GM19463 (cell line): ENCODE results near the gene CARTPT.

Experiments used
- ATAC-seq: cut with Tn5 transposase; IDR thresholded peaks from one replicate; pipeline ENCODE4 v1.9.1; 2021; ENCODE audit warnings: mild to moderate bottlenecking, moderate library complexity; ENCODE audit not compliant: unreplicated experiment

The CARTPT gene

DNA sequence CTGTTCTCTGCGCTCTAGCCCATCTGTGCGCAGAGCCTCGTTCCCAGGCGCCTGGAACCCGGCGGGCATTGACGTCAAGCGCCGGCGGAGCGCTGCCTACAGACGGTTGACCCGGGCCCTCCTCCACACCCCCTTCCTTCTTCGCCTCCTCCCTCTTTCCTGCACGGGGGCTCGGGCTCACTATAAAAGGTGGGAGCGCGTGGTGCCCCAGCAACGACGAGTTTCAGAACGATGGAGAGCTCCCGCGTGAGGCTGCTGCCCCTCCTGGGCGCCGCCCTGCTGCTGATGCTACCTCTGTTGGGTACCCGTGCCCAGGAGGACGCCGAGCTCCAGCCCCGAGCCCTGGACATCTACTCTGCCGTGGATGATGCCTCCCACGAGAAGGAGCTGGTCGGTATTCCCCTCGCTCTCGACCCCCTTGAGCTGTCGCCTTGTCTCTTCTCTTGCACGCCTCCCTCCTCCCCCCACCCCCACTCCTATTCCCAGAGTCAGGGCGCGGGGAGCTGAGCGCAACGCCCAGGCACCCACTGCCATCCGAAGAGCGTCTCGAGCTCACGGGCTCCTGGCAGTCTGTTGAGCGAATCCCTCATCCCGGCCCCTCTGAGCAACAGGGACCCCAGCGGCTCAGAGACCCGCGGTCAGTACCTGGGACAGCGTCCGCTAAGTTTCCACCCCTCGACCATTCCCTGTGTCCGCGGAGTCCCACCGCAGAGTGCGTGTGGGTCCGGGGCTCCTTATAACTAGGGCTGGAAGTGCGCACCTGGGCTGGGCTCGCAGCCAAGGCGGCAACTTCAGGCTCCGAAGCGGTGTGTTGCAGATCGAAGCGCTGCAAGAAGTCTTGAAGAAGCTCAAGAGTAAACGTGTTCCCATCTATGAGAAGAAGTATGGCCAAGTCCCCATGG, at the start of gene CARTPT:
Gene CARTPT, plus strand, starts transcription at position 213 of the 902 bp plus-strand sequence. Its CDS starts 19 bp downstream, at position 232.
- ATAC-seq: no peak

DNA sequence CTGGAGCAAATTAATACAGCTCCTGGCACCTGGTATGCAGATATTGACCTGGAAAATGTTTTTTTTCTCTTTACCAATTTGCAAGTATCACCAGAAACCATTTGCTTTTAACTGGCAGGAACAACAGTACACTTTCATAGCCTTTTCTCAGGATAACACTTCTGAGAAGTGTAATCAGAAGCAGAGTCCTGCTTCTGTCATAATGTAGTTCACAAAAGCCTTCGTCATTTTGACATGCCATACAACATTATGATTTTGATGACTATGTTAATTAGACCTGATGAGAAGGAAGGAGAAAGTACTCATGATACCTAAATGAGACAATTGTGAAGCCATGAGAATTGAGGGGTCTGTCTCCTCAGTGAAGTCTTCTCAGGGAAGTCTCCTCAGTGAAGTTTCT, 41.1 kb upstream of the CARTPT start:
- ATAC-seq: no peak

DNA sequence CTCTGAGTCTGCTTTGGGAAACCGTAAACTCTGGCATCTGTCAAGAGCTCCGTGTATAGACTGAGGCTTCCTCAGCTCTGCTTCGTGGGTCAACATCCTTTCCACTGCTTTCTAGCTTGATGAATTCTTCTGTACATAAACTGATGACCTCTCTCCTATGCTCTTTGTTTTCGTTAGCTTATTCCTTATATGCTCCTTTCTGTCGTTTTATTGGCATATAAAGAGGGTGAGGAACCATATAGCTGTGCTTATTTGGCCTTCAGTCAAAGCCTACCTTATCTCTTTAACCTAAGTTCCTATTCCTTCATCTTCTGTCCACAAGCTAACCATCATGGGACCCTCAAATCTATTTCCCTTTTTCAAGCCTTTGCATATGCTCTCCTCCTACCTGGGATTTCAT, 39.4 kb upstream of the CARTPT start:
- ATAC-seq: no peak

DNA sequence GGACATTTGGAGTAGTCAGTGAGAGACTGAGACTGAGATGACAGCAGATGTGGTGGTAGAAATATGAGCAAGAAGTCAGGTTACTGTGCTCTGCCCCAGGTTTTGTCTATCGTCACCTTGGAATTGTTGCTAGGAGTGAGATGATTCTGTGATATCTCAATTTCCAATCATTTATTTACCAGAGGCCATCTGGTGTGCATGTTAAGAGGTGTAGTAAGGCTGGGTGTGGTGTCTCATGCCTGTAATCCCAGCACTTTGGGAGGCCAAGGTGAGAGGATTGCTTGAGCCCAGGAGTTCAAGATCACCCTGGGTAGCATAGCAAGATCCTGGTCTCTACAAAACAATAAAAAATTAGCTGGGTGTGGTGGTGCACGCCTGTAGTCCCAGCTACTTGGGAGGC, 38.6 kb upstream of the CARTPT start:
- ATAC-seq: no peak

DNA sequence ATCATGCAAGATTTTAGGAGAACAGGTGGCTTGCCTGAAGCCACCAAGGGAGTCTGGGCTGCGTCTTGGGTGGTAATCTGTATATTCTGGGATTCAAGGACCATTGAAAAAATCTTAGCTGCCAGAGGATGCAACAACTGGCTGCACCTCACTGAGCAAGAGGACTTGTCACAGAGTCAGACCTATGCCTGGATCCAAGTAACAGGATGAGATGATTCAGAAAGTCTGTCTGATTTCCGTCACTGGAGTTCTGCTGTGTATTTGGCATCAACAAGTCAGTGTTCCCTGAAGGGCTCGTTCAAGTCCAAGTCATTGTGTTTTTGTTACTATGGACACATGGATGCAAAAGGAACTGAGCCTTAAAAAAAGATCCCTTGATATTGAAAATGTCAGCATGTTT, 37.8 kb upstream of the CARTPT start:
- no peak for ATAC-seq

DNA sequence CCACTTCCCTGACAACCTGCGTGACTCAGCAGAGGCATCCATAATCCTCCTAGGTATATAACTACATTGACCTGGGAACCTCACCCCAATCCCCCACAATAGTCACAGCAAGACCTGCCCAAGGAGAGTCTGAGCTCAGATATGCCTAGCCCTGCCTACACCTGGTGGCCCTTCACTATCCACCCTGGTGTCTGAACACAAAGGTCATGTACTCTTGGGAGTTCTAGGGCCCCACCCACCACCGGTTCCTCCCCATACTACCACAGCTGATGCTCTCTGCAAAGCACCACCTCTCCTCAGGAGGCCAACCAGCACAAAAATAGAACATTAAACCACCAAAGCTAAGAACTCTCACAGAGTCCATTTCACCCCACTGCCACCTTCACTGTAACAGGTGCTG, 34.8 kb upstream of the CARTPT start:
- ATAC-seq: no peak

DNA sequence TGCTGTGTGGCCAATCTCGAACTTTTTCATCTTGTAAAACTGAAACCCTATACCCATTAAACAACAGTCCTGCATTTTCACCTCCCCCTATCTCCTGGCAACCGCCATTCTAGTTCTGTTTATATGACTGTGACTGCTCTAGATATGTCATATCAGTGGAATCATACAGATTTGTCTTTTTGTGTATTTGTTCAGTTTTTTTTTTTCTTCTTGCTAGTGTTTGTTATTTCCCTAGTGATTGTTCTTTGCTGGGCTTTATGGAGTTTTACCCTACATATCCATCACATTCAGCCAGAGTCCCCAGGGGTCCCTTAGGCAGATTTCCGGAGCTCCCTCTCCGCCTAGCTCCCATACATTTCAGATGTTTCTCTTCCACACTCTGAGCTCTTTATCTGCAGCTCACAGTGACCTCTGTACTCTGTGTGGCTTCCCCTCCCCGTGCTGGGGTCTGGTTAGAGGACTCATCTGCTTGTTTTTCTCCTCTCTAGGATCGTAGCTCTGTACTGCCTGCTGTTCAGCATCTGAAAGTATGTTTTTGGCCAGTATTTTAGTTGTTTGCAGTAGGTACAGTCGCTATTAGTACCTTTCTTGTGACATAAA, 25.1 kb upstream of the CARTPT start:
- no peak for ATAC-seq

DNA sequence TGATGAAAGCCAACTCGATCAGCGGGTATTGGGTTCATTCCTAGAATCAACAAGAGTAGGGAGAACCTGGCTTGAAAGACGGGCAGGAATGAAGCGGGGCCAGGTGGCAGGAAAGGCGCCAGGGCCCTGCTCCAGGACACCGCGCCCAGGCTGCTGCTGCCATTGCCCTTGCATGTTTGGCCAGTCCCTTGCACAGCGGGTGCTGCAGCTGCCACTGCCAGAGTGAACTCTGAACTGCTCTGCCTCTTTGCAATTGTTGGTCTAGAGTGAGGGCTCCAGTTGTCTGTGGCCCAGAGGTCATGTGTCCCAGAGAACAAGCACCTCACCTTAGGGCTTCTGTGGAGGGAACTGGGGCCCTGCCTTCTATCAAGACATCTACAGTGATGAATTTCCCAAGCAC, 24.0 kb upstream of the CARTPT start:
- no peak for ATAC-seq

DNA sequence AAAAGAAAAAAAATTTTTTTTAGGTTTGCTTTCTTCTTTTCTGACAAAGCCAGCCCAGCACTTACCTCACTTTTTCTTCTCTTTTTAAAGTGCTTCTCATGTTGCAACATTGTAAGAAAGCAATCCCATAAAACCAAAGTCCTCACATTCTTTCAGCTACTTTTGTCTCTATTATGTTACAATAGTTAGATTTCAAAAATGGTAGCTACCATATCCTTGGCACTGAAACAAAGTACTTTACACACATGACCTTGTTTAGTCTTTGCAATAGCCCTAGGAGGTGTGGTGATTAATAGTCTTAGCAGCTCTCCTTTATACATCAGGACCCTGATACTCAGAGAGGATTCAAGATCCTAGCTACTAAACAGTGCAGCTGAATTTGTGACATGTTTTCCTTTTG, 23.5 kb upstream of the CARTPT start:
- no peak for ATAC-seq

DNA sequence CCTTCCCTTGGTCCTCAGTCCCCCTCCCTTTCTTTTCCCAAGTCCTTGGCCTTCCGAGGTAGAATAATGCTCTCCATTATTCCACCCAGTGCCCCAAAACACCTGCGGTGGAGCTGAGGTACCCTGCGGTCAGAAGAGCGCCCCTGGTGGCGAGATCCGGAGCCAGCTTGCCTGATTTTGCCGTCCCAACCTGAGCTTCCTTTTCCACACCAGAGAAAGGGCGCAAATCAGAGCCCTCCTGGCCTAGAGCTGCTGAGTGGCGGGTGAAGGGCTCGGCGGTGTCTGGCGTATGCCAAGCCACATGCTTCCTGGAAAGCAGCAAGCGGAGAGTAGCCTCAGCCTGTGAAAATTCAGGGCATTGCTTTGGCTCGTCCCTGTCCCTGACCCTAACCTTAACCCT, 21.1 kb upstream of the CARTPT start:
- no peak for ATAC-seq

DNA sequence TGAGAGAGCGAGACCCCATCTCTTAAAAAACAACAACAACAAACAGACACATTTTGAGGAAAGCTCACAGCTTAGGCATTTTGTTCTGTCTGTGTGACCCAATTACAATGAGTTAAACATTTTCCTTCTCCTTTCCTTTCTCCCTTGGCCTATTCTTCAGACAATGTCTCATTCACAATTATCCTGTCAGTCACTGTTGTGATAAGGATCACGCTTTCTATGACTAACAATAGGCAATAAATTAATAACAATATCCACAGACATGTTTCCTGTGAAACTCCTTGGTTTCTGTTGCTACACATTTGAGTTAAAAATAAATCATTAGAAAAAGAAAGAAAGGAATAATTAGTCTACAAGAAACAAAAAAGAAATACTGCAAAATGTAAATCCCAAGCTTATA, 19.8 kb upstream of the CARTPT start:
- ATAC-seq: no peak

DNA sequence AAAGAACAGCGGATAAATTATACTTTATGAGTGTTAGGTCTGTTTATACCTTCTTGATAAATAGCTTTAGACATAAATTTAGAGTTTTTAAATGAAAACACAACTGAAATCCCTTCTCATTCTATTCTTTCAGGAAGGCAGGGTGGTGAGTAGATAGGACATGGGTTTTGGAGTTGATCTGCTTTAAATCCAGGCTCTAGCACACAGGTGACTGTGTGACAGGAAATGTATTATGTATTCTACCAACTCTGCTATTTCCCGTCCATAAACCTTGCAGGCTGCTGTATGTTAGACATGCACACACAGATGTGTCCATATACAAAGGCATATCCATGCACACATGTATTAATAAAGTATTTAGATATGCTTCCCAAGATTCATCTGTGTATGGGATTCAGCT, 19.3 kb upstream of the CARTPT start:
- ATAC-seq: no peak

DNA sequence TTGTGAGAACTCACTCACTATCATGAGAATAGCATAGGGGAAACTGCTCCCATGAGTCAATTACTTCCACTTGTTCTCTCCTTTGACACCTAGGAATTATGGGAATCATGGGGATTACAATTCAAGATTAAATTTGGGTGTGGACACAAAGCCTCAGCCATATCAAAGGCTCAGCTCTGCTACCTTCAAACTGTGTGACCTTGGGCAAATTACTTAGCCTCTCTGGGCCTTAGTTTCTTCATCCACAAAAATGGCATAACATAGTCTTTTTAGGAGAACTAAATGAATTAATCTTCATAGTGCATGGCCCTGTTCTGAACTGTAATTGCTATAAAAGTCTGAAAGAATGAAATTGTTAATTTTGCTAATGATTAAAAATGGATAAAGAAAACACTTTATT, 18.3 kb upstream of the CARTPT start:
- no peak for ATAC-seq

DNA sequence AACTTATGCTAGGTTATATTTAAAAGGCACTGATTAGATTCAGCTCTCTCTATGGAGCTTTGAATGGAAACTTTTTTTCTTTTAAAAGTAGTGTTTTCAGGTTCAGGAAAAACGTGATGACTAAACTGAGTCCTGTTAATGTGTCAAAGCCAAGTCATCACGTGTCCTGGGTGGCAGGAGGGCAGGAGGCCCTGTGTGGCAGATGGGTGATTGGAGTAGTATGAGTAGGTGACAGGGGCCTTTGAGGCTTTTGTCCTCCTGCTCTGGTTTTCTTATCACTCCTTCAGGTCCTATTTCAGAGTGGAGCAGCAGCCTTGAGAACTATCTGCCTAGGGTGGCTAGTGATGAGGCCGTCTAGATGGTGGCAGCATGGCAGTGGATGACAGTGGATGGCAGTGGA, 17.7 kb upstream of the CARTPT start:
- no peak for ATAC-seq

DNA sequence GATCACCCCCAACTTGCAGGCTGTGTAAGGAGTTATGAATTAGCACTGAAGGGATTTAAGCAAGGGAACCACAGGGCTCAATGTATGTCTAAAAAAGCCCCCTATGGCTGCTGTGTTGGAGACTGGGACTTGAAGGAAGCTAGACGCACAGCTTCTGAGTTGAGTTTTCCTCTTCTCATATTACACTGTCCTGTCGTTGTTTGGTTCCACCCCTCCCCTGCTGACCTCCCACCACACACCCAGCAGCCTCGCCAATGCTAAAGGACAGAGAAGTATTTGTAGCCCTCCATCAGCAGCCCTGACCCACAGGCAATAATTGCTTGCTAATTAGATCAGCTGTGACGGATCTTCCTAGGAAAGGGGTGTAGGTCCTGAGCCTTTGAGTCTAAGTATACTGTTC, 15.1 kb upstream of the CARTPT start:
- no peak for ATAC-seq

DNA sequence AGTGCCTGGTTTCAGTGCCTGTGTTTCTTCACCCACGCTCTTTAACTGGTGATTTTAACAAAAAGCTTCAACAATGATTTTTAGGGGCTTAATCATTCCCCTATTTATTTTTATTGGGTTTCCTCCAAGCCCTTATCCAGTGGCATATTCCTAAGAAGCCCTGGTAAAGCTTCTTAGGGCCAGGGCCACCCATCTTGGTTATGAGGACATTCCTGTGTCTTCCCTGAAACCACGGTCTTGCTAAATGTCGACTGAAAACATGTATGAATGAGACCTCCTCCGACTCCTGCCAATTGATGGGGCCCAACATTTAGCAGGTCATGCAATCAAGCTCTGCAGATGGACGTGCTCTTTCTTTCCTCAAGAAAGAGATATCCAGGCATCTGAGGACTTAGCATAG, 13.7 kb upstream of the CARTPT start:
- ATAC-seq: no peak

DNA sequence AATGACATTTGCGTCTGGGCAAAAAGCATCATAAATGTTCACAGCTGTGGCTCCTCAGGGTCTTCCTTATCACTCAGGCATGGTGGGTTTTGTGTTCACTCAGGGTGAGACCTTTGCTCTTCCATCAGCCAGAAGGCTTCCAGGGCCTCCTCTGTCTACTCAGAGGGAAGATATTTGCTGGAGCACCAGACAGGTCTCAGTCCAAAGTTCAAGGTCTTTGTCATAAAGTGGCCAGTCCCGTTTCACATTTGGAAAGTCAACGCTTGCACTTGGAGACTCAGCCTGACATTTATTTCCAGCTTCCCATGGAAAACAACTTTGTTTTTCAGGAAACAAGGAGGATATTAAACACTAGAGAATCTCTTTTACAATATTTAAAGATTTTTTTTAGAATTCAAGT, 12.2 kb upstream of the CARTPT start:
- ATAC-seq: no peak

DNA sequence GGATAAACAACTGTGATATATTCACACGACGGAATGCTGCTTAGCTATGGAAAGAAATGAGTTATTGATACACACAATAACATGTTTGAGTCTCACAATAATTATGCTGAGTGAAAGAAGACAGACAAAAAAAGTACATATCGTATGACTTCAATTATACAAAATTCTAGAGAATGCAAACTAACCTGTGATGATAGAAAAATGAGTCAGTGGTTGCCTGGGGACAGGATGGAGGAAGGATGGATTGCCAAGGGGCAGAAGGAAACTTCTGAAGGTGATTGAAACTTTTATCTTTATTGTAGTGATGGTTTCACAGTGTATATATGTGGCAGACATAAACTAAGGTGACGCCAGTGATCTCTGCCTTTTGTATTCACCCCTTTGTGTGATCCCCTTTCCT, 7.5 kb upstream of the CARTPT start:
- ATAC-seq: no peak

DNA sequence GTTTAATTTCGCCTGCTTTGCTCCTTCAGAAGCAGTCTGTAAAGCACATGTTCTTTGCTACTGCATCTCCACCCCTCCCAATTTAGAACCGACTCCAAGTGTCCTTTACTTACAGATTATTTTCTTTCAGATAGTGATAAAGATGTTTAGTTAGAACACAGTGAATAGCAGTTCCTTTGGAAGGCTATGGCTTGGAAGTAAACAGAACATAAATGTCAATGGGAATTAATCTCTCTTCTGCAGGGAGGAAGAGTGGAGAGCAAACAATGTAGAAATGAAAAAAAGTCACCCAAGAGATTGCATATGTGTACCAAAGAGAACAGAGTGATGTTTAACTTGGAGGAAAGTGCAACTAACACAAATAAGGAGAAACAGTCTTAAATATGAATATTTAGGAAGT, 4.2 kb upstream of the CARTPT start:
- ATAC-seq: no peak

DNA sequence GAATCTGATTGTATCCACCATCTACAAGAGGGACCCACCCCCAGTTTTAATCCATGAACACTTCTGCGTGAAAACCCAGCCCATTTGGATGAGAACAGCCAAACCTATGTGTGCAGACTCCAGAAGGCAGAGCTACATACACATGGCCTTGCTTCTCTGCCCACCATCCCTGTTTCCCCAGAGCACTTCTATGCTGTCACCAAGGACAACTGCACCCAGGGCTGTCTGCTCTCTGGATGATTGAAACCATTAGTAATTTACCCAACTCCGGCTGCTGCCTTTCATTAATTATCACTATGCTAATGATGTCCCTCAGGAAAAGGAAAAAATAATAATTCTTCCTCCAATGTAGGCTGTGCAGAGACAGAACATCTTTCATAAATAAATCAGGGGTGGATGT, 8.9 kb downstream of the CARTPT start:
- no peak for ATAC-seq

DNA sequence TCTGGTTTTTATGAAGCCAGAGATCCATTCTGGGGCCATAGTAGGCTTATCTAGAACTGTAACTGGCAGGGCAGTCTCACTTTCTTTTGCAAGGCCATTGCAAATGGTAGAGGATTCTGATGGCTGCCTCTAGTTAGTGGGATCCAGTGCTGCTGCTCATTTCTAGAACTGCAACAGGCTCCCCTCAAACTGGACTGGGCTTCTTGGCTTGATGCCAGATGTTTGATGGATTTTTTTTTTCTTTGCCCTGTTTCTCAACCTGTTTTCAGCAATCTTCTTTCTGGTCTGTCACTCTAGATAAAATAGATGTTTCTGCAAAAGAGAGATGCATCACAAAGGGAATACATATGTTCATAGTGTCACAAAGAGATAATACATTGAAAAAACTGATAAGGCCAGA, 11.9 kb downstream of the CARTPT start:
- ATAC-seq: no peak

DNA sequence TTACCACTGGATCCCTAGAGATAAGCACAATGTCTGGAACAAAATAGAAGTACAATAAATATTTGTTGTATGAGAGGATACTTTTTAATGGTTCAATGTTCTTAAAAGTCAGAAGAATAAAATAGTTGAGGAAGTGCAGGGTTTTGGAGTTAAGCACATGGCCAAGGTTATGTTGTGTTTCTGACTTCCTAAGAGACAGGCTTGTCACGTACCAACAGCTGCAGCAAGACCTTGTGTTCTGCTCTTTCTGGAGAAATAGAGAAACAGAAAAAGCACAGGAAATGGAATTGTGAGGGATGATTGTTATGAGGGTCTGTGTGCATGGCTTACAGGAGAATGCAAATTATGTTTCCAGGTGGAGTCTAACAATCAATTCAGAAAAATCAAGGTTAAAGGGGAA, 12.9 kb downstream of the CARTPT start:
- no peak for ATAC-seq

DNA sequence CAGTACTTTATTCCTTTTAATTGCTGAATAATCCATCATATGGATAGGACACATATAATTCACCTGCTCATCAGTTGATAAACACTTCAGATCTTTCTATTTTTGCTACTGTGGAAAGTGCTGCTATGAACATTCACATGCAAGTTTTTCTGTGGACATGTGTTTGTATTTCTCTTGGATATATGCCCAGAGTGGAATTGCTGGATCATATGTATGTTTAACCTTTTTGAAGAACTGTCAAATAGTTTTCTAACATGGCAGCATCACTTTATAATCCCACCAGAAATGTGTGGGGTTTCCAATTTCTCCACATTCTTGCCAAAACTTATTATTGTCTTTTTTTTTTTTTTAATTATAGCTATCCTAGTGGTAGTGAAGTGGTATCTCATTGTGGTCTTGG, 15.1 kb downstream of the CARTPT start:
- ATAC-seq: no peak
